ENCODE results near the gene COL19A1. TPM values are rescaled to one million over a fixed set of nuclear protein-coding genes. Genes with fewer than 3 reads are reported as not detected.

The COL19A1 gene
- total RNA-seq, 1 experiment from 2014 or later = not detected

DNA sequence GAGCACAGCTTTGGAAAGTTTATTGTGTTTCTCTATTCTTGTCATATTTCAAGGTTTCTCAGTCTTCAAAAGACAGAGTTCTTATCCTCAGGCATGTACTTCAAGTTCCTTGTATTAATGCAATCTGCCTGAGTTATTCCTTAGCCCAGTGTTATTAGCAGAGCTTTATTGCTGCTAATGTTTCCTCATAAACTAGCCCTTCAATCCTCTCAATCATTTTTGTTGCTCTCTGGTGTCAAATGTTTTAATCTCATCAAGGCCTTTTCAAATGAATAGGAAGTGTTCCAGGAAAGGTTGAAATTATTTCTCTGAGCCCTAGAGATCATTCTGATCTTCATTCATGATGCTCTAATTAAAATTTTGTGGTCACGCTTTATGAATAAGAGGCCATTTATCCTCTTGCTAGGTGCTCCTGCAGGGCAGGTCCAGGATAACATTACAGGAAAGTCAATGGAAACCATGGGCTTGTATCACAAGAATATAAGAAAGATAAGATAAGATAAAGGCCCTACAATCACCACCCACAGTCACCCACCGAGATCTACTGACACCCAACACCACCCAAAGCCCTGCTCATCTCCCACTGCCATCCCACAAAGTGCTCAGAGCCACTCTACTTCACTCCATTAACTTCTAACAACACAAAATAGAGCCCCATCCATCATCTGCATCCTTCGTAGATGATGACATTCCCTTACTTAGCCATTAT lies 310.6 kb downstream of the COL19A1 start:
- Histone ChIP-seq H3K9me3 (no peaks in the 10 kb centered on the region), H3K36me3 (no peaks in the 10 kb centered on the region), H3K27me3 (no peaks in the 10 kb centered on the region), H3K4me3 (no peak overlapping the region)
- no peak for DNase-seq

GRCh38 chr6:70180183-70180900 lies 314.0 kb downstream of the COL19A1 start:
- Histone ChIP-seq H3K27me3 (peaks cover 3% of the 10 kb centered on the region; the same call in 1 of the 2 replicates), H3K36me3 (no peaks in the 10 kb centered on the region), H3K9me3 (no peaks in the 10 kb centered on the region), H3K4me3 (no peak overlapping the region)
- no peak for DNase-seq

DNA sequence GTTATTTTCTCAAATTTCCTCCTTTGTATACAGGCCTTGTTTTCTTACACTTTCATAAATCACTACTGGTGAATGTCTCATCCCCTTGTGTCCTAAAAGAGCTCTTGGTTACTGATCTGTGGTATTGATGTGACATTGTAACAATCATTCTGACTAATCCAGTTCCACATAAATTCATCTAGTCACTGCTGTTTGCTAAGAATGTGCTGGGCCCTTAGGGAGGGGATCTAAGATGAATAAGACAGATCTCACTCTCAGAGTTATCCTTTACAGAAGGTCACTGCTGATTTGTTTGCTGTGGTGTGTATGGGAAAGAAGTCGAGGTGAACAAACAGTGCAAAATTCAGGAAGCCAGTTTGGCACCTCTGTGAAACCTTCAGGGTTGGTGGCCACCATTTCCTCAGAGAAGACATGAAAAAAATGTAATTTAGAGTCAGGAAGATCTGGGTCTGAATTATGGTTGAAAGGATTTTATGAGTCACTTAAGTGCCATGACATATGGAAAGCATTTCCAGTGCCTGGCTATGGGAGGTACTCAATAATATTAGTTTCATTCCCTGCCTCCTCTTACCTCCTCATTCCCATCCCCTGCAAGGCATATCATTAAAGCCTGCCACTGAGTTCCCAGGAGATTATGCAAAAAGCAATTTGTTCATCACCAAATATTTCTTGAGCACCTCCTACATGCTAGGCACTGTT lies 314.7 kb downstream of the COL19A1 start:
- Histone ChIP-seq H3K36me3 (no peaks in the 10 kb centered on the region), H3K4me3 (no peak overlapping the region), H3K27me3 (peaks cover 3% of the 10 kb centered on the region; the same call in 1 of the 2 replicates), H3K9me3 (no peaks in the 10 kb centered on the region)
- DNase-seq = no peak

DNA sequence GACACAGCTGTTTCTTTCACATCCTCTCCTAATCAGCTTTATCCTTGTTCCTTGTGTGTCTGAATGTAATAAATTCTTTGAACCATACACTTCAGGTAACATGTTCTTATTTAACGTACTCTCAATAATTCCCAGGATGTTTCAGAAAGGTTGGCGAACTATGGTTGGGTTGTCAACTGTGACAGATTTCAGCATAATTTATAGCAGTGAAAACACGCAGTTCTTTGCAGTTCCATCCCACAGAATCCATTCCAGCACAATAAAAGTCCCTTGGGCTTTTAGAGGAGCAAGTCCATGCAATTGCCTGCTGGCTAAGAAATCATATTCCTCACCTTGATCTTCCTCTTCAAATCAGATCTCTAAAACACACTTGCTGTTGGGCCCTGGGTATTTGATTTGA lies 317.2 kb downstream of the COL19A1 start:
- Histone ChIP-seq H3K27me3 (peaks cover 3% of the 10 kb centered on the region; the same call in 1 of the 2 replicates), H3K9me3 (no peaks in the 10 kb centered on the region), H3K4me3 (no peak overlapping the region), H3K36me3 (no peaks in the 10 kb centered on the region)
- no peak for DNase-seq

DNA sequence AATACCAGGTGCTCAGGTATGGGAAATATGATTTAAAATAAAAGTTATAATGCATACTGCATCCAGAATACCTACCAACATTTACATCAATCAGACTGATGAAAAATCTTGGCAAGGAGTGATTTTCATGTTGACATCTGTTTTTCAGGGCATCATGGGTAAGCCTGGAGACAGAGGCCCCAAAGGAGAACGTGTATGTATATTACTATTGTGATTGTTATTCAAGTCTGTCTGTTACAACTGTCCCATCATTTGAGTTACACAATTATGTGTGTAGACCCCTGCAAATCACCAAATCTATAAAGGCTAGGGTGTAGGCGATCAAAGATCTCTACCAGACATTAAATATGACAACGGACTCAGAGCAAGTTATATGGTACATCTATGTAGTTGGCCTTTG lies 318.4 kb downstream of the COL19A1 start:
- Histone ChIP-seq H3K9me3 (no peaks in the 10 kb centered on the region), H3K36me3 (no peaks in the 10 kb centered on the region), H3K4me3 (no peak overlapping the region), H3K27me3 (peaks cover 3% of the 10 kb centered on the region; the same call in 1 of the 2 replicates)
- no peak for DNase-seq

DNA sequence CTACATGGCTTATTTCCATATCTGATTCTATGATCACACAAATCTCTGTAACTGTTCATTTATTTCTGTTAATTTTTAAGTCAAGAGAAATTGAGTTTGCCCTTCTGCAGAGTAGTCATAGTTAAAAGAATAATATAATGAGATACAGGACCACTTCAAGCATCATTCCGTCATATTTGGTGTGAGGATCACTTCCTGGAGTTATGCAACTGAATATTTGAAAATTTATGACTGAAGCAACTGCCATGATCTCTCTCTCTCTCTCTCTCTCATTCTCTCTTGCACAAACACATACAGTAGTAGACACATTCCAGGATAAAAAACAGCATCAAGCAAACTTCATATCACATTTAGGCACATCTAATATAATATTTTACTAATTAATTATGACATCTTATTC lies 320.1 kb downstream of the COL19A1 start:
- peaks cover 3% of the 10 kb centered on the region; the same call in 1 of the 2 replicates for H3K27me3 ChIP-seq
- H3K36me3 ChIP-seq = no peaks in the 10 kb centered on the region
- DNase-seq = no peak
- no peaks in the 10 kb centered on the region for H3K9me3 ChIP-seq
- H3K4me3 ChIP-seq = no peak overlapping the region

DNA sequence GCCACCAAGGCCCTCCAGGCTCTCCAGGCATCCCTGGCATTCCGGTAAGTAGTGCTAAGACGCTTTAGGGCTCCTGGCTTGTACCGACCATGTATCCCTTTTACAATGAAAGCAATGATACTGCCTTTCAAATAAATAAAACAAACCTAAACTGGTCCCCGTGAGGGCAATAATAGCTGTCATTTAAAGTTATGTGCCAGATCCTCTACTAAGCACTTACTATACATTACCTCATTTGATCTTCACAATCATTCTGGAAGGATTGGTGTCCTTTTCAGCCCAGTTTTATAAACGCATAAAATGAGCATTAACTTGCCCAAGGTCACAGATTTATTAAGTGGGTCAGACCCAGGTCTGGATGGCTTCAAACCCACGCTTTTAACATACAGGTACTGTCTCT lies 321.8 kb downstream of the COL19A1 start:
- H3K36me3 ChIP-seq = no peaks in the 10 kb centered on the region
- no peak overlapping the region for H3K4me3 ChIP-seq
- H3K27me3 ChIP-seq = peaks cover 3% of the 10 kb centered on the region; the same call in 1 of the 2 replicates
- no peak for DNase-seq
- H3K9me3 ChIP-seq = no peaks in the 10 kb centered on the region

GRCh38 chr6:70194421-70194820 lies 328.1 kb downstream of the COL19A1 start:
- Histone ChIP-seq H3K9me3 (no peaks in the 10 kb centered on the region), H3K4me3 (no peak overlapping the region), H3K27me3 (no peaks in the 10 kb centered on the region), H3K36me3 (no peaks in the 10 kb centered on the region)
- DNase-seq = no peak

- Histone ChIP-seq H3K27me3 (no peaks in the 10 kb centered on the region), H3K4me3 (no peak overlapping the region), H3K36me3 (no peaks in the 10 kb centered on the region), H3K9me3 (no peaks in the 10 kb centered on the region)
- DNase-seq = no peak
These were observed 330.2 kb downstream of the COL19A1 start for GRCh38 chr6:70196531-70196930.

DNA sequence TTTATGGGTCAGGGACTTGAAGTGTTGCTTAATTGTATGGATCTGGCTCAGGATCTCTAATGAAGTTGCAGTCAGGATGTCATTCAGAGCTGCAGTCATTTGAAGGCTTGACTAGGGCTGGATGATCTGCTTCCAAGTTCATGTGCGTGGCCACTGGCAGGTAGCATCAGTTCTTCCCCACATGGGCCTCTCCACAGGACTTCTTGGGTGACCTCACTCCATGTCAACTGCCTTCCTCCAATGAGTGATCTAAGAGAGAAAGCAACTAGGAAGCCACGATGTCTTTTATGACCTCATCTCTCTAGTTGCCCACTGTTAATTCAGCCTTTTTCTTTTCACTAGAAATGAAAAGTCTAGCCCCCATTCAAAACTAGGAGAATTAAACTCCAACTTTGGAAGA lies 332.4 kb downstream of the COL19A1 start:
- H3K4me3 ChIP-seq = no peak overlapping the region
- no peaks in the 10 kb centered on the region for H3K27me3 ChIP-seq
- no peak for DNase-seq
- no peaks in the 10 kb centered on the region for H3K9me3 ChIP-seq
- no peaks in the 10 kb centered on the region for H3K36me3 ChIP-seq

DNA sequence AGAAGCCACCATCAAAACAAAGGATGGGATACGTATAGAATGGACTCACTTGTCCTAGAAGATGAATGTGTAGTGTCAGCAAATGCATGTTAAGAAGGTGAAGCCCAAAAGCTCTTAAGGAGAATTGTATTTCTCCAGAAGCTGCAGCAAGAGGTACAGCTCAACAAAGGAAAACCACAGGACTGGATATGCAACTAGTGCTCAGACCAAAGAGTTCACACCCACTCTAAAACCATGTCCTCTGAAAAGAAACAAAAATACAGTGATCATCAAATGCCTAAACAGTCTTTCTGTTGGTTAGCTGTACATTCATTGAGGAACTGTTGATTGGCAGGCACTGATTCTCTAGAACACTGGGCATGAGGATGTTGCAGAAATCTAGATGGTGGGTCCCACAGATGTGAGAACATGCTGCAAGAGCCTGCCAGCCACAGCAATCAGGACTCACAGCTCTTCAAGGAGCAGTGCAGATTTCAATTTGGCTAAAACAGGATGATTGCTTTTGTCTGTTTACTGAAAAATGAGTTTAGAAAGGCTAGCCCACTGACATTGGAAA lies 342.0 kb downstream of the COL19A1 start:
- no peak overlapping the region for H3K4me3 ChIP-seq

GRCh38 chr6:70210462-70210861 lies 344.1 kb downstream of the COL19A1 start:
- Histone ChIP-seq H3K27me3 (peaks cover 12% of the 10 kb centered on the region), H3K4me3 (no peak overlapping the region), H3K9me3 (no peaks in the 10 kb centered on the region), H3K36me3 (no peaks in the 10 kb centered on the region)
- DNase-seq = no peak

More for the DNA sequence above, 342.0 kb downstream of the COL19A1 start:
- Histone ChIP-seq H3K36me3 (no peaks in the 10 kb centered on the region), H3K9me3 (no peaks in the 10 kb centered on the region), H3K27me3 (peaks cover 8% of the 10 kb centered on the region)
- no peak for DNase-seq

- DNase-seq = no peak
- Histone ChIP-seq H3K4me3 (no peak overlapping the region), H3K9me3 (no peaks in the 10 kb centered on the region), H3K27me3 (peaks cover 12% of the 10 kb centered on the region), H3K36me3 (no peaks in the 10 kb centered on the region)
These were observed 349.2 kb downstream of the COL19A1 start for GRCh38 chr6:70215460-70216108.

DNA sequence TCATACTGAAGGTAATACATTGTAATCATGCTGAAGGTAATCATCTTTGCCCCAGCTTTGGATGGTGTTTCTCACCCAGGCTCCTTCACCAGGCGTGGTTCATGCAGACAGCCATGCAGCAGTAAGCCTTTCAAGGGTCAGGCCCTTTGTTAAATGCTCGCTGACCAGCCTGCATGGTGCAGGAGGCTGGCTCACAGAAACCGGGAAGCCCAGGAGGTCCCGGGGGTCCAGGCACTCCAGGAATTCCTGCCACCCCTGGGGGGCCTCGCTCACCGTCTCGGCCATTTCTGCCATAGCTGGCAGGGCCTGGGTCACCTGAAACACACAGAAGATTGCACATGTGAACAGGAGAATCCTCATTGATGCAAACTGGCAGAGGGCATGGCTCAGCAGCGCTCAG lies 350.4 kb downstream of the COL19A1 start:
- peaks cover 8% of the 10 kb centered on the region for H3K27me3 ChIP-seq
- H3K36me3 ChIP-seq = no peaks in the 10 kb centered on the region
- H3K4me3 ChIP-seq = no peak overlapping the region
- no peaks in the 10 kb centered on the region for H3K9me3 ChIP-seq
- DNase-seq = no peak

DNA sequence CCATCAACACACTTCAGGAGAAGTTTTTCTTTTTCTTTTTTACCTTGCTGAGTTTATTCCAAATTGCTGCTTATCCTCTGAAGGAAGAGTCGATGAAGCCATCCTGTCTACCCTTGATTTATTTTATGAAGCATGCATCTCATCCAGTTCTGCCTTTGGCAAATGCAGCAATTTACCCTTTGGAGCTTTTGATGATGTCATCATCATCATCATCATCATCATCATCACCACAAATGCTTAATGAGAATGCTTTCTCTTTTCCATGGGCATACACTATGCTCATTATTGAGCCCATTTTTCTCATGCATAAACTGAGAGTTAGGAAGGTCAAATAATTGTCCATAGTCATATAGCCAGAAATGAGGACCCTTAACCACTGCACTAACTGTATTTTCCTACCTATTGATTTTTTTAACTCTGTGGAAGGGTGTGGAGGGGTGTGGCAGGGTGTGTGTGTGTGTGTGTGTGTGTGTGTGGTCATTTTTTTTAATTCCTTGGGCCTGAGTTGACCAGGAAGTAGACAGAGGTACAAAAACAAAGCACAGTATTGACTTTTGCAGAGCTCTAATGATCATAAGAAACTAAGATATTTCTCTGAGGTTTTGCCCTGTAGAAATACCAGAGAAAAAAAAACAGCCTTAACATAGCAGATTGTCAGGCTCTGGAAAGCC lies 353.7 kb downstream of the COL19A1 start:
- H3K9me3 ChIP-seq = no peaks in the 10 kb centered on the region
- no peaks in the 10 kb centered on the region for H3K27me3 ChIP-seq
- no peak overlapping the region for H3K4me3 ChIP-seq
- DNase-seq = no peak
- no peaks in the 10 kb centered on the region for H3K36me3 ChIP-seq

DNA sequence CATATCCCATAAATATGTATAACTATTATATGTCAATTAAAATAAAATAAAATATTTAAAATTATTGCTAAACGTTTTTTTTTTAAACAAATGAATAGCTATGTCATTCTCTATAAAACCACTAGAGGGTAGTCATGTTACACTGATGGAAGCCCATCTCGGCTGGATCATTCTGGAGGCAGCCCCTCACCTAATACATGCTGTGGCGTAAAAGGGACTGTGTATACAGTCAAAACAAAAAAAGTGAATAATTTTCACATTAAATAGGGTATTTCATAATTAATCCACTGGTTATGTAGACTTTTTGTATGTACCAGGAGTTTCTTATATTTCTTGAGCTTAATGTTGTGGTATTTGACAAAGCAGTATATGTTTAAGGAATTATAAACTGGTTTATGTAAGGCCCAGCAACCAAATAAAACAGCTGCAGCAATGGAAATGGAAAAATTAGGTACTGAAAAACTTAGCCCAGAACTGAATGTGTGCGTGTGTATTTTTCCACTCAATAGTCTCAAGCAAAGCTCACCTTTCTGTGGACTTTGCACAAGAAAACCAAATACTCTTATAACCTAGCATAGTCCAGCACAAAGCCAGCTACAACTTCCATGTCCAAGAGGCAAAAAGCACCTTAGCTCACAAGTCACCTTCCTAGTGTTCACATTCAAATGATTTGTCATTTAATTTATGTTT lies 354.8 kb downstream of the COL19A1 start:
- H3K27me3 ChIP-seq = no peaks in the 10 kb centered on the region
- DNase-seq = no peak
- no peaks in the 10 kb centered on the region for H3K9me3 ChIP-seq
- H3K4me3 ChIP-seq = no peak overlapping the region
- H3K36me3 ChIP-seq = no peaks in the 10 kb centered on the region
